T47D (cell line): Measurements from ENCODE around the gene TFCP2L1.

Source experiments
- DNase-seq, 2 experiments: peaks; one replicate each; pipeline versions ENCODE4 v3.0.0 to v3.0.0-alpha.2; 2011 to 2012; ENCODE audit warnings: low read depth in 1 of 2, low spot score in 1 of 2
- JUND ChIP-seq: IDR thresholded peaks from 2 replicates; pipeline ENCODE4 v1.6.1; 2012; ENCODE audit warnings: low read depth
- in situ Hi-C: cut with HindIII; loops from 2 replicates; pipeline ENCODE4 v1.10.0; 2016; ENCODE audit warnings: low sequenced_read_pairs, low pct_unique_long_range_greater_than_20kb

The TFCP2L1 gene

DNA sequence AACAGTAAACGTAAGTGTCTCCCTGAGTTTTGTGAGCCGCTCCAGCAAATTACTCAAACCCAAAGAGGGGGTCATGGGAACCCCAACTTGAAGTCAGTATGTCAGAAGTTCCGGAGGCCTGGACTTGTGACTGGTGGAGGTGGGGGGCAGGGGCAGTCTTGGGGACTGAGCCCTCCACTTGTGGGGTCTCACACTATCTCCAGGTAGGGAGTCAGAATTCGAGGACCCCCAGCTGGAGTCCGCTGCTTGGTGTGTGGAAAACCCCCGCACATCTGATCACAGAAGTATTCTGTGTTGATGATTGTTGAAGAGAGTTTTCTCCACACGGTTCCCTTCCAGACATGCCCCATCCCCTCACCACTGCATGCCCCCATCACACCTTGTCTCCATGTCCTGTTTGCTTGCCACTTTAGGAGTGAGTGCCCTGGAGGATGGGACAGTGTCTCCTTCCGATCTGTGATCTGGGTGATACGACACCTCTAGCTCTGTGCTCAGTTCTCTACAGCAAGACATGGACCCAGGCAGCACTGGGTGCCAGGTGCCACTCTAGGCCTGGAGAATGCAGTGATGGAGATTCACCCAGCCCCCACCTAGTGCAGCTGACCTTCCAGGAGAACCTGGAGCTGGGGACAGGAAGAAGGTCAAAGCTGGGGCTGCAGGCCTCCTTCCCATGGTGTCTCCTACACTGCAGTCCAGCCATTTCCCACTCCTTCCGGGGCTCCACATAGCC, 85.6 kb downstream of the TFCP2L1 start:
- no peak for TF ChIP-seq JUND
- in situ Hi-C loops: no loop called here
- no peak for DNase-seq

GRCh38 chr2:121197369-121198091, 87.5 kb downstream of the TFCP2L1 start:
- in situ Hi-C loops: no loop called here
- no peak for DNase-seq
- TF ChIP-seq JUND: no peak

GRCh38 chr2:121196849-121197155, 88.2 kb downstream of the TFCP2L1 start:
- DNase-seq: no peak
- in situ Hi-C loops: no loop called here
- no peak for TF ChIP-seq JUND

DNA sequence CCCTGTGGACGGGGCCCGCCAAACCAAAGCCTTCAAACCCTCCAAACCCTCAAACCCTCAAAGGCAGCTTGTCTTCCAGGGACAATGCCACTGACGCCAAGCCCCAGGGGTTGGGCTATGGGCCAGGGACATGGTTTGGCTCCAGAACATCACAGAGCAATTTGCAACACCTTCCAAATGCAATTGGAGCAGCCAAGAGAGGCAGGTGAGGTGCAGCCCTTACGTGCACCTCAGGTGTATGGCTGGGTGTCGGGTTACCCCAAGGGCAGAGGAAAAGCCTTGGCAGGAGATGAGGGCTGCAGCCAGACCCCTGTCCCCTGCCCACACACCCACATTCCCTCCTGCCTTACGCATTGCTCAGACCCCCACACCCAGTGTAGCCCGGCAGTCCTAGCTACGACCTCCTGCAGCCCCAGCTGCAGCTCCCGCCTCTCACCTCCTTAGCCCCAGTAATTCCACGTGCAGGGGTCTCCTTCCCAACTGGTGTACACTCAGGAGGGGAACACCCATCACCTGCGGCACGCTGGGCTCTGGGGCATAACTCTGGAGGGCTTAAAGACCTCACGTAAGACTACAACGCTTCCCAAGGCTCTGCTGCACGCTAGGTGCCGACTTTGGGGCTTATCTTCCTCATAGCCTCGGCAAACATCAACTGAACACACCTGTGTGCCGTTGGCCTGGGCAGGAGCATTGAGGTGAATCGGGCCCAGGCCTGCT, 88.7 kb downstream of the TFCP2L1 start:
- in situ Hi-C loops: no loop called here
- no peak for TF ChIP-seq JUND
- DNase-seq: peak in 1 of 2 experiments; percentile 64

DNA sequence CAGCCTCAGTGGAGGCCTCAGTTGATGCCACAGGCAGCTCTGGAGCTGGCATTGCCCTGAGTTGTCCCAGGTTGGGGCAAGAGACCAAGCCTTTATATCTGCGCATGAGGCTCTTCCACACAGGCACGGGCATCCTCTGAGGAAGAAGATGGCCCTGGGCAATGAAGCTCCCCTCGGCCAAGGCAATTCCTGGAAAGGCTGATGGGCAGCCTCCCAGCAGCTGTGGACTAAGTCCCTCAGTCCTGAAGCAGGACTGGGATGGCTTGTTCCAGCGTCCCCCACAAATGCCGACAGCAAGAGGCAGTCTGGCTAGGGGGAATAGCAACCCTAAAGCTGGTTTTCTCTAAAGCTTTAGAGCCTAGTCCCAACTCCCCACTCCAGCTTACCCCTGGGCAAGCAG, 90.0 kb downstream of the TFCP2L1 start:
- TF ChIP-seq JUND: no peak
- no peak for DNase-seq
- in situ Hi-C loops: no loop called here

DNA sequence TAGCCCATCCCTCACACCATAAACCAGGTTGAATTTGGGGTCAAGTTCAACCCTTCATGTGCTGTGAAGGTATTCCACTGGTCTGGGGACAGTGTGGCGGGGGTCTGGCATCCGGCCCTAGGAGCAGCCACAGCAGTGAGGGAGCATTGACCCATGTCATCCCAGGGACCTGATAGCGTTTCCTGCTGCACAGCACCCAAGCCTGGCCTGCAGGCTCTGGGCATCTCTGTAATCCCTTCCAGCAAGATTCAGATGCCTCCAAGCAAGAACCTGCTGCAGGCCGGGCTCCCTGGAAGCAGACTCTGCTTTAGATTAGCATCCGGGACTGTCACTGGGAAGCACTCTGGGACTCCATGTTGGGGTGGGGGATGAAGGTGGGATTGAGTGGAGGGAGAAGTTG, 90.4 kb downstream of the TFCP2L1 start:
- in situ Hi-C loops: no loop called here
- DNase-seq: no peak
- no peak for TF ChIP-seq JUND

DNA sequence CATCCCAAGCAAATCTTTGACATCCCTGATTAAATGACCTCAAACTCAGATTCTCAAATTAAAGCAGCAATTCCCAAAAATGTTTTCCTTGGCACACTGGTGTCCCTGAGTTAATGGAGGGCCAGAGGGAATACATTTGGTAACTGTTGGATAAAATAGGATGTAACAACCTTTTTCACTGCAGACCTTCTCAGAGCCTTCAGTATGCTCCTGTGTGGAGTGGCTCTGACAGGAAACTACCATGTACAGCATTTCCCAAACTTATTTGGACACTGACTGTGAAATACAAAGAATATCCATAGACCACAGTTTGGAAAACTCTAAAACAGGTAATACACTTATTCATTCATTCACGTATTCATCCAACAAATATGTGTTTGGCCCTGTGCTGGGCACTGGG, 91.8 kb downstream of the TFCP2L1 start:
- in situ Hi-C loops: no loop called here
- TF ChIP-seq JUND: no peak
- DNase-seq: no peak

DNA sequence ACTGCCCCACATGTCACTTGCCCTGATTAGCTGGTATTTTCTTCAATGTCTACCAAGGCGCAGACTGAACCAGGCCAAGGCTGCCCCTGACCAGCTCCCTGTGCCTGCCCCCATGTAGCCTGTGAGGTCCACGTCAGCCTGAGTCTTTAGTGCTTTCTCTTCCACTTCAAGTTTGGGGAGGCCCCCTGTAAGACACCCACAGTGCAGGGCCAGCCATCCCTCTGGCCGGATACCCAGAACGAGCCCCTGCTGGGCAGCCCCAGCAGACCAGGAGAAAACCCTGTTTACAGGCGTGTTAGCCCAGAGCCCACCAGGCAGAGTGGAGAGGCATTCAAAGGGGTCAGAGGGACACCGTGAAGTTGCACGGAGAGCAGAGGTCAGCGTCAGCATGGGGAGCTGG, 92.4 kb downstream of the TFCP2L1 start:
- in situ Hi-C loops: no loop called here
- no peak for DNase-seq
- no peak for TF ChIP-seq JUND

DNA sequence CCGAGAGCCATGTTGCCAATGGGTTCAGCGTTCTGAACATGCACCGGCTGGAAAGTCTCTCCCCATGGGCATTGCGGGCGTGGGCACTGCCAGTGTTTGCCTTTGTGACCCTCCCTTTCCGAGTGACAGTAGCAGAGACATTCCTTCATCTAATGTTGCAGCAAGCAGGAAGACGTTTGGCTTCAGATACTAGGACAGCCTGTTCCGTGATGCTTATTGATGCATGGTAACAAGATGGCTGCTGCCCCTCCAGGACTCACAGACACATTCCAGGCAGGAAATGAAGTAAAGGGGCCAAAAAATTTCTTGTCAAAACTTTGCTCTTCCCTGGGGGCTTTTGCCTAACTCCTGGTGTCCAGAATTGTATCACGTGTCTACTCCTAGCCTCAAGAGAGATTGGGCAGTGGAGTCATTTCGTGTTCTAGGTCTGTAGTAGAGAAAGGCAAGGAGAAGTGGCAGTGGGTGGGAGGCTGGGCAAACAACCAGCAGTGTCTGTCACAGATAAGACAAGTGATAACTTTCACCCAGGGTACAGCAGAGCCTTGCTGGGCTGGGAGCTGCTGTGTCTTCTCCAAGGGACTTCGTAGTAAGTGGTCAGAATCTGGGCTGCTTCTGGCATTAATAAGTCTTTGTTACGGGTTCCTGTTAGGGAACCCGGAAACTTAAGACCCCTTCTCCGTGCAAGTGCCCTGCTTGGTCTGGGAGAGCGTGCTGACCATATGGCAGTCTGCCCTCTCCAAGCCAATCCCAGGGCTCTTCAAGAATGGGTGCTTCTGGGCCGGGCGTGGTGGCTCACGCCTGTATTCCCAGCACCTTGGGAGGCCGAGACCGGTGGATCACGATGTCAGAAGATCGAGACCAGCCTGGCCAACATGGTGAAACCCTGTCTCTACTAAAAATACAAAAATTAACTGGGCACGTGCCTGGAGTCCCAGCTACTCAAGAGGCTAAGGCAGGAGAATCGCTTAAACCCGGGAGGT, 93.5 kb downstream of the TFCP2L1 start:
- in situ Hi-C loops: no loop called here
- DNase-seq: no peak
- TF ChIP-seq JUND: no peak

DNA sequence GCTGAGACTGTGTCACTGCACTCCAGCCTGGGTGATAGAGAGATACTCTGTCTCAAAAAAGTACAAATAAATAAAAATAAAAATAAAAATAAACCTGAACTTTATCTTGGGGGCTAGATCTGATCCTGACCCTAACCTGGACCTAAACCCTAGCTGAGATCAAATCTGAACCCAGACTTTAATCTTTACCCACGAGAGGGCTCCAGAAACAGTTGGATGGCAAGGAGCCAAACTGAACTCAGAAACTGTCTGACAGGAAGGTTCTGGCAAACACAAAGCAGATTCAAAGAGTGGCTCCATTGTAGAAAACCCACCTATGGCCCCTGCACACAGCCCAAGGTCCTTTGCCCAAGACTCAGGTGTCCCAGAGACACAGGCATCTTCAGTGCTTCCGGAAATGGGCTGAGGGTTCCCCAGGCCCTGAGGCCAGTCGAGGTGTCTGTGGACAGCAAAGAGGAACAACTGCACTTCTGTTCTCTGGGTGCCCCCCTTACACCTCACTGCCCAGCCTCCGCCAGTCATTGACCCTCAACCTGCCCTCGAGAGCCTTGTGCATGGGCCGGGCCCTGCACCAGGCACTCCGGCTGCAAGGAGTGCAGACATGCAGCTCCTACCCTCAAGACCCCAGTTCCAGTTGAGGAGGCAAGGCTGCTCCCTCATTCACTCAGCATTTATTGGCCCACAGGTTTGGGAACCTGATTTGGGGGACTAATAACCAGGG, 95.2 kb downstream of the TFCP2L1 start:
- in situ Hi-C loops: no loop called here
- TF ChIP-seq JUND: no peak
- DNase-seq: no peak

- DNase-seq: no peak
- in situ Hi-C loops: no loop called here
- TF ChIP-seq JUND: no peak
Observed at GRCh38 chr2:121189011-121189410, 96.0 kb downstream of the TFCP2L1 start.

GRCh38 chr2:121187982-121188411, 97.0 kb downstream of the TFCP2L1 start:
- no peak for DNase-seq
- TF ChIP-seq JUND: no peak
- in situ Hi-C loops: no loop called here
